ENCODE measurements around the gene KDM5A. TPM values are rescaled to one million over a fixed set of nuclear protein-coding genes. Genes with fewer than 3 reads are reported as not detected.

Gene KDM5A
- 6.2 and 8.9 TPM in 2 replicates for polyA plus RNA-seq (2012; rRNA removed)
- 7.5 and 7.8 TPM in 2 replicates for polyA plus RNA-seq (2012; cell fraction: cytosol; rRNA removed)
- polyA plus RNA-seq (2012; cell fraction: nucleus; rRNA removed) = 16.8 and 17.0 TPM in 2 replicates

DNA sequence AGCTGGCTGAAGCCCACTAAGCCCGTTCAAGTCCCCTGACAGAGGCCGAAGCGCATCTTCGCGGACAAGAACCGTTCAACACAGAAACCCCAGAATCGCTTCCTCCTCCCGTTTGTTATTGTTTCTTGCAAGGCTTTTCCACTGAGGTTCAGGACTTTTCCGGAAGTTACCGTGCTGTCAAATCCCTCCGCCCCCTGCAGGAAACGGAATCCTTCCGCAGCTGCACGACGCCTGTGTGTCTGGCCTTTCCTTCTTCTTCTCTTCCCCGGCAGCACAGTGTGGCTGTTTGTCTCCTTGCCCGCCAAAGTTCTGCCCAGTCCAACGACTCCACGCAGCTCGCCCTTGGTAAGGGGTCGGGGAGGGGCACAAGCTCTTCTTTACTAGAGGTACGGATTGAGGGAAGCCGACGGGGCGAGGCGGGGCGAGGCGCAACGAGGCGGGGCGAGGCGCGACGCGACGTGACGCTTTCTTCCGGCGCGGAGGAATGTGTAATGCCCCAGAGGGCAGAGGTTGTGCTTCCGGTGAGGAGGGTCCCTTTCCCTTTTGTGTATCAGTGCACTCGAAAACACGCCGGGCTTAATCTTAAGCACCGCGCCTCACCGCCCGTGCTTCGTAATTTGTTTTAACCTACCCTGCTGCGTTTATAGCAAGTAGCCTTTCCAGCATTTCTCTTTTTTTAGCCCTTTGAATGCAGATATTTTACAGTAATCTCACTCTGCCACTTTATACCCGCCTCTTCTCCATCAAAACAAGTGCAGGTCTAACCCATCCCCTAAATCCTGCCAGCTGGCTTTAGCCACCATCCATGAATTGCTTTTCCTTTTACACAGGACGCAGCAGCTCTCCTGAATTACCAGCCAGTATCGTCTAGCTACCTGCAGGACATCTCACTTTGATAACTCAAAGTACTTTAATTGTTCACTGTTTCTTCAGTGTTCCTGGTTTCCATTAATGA lies at the start of gene KDM5A:
Gene KDM5A, minus strand, starts transcription at position 179 of the 955 bp plus-strand sequence. CDS start 229 bp downstream, outside the sequence.
- Histone ChIP-seq H3F3A (replicated peaks; ENCODE audit: insufficient read depth) (peaks cover 23% of the 10 kb centered on the region), H4K20me1 (ENCODE audit: insufficient read depth) (peaks cover 29% of the 10 kb centered on the region), H3K27me3 (ENCODE audit: insufficient read depth) (no peaks in the 10 kb centered on the region), H3K27ac (ENCODE audit: low read depth in 2 of 2, low read length in 1 of 2) (peak within 1 kb of the TSS; percentile 97 to 99), H3K36me3 (replicated peaks in 1 of 2; ENCODE audit: control insufficient read depth in 1 of 2, insufficient read depth in 2 of 2, low read length in 1 of 2) (peaks cover 10 to 21% of the 10 kb centered on the region in 2 experiments), H3K4me1 (ENCODE audit: control insufficient read depth in 1 of 2, insufficient read depth in 2 of 2, low read depth in 1 of 2, low read length in 1 of 2) (peaks cover 0 to 3% of the 10 kb centered on the region in 2 experiments; a peak in 3 of 4 replicates), H3K79me2 (ENCODE audit: insufficient read depth) (peaks cover 47% of the 10 kb centered on the region), H3K4me3 (ENCODE audit: low read depth in 2 of 2, low read length in 1 of 2) (peak within 1 kb of the TSS; percentile 85 to 87), H3K9me2 (no peaks in the 10 kb centered on the region), H3K9me3 (no peaks in the 10 kb centered on the region), H3K9ac (peak within 1 kb of the TSS; percentile 96), H3K4me2 (peak within 1 kb of the TSS; percentile 79), H2AFZ (ENCODE audit: low read depth) (peak within 1 kb of the TSS; percentile 90)
- ChIA-PET CTCF (interaction anchor here (0.6 to 3.1 kb wide), 6 partner anchors 12 to 158 kb away, joined by 3 to 16 read pairs (median 6); partner anchors contain the start of gene CCDC77), POLR2A (interaction anchor here (0.7 to 2.4 kb wide), 5 partner anchors 9 to 216 kb away, joined by 3 to 16 read pairs (median 3); partner anchors contain the start of gene CCDC77)
- WGBS (ENCODE audit: low lambda C conversion rate) = 1% methylated on average over 33 of the region's 53 CpGs
- DNase-seq = peak; percentile 91
- TF ChIP-seq CHD2 (IDR thresholded peaks at IDR 0.05; ENCODE audit: low read length, partially characterized antibody) (peak; percentile 96), EP300 (IDR thresholded peaks at IDR 0.05; ENCODE audit: borderline replicate concordance in 1 of 2, low read depth in 1 of 2, low read length in 1 of 2) (peak in 1 of 2 experiments; percentile 42; a peak in 1 of 4 replicates), NRF1 (IDR thresholded peaks at IDR 0.05; ENCODE audit: low read depth, low read length) (no peak), FOSL2 (IDR thresholded peaks at IDR 0.05; ENCODE audit: borderline replicate concordance, low read depth) (no peak), IRF3 (IDR thresholded peaks at IDR 0.05; ENCODE audit: low read depth, low read length) (no peak), SMC3 (IDR thresholded peaks at IDR 0.05; ENCODE audit: low read depth, low read length) (no peak), GABPA (IDR thresholded peaks at IDR 0.05; ENCODE audit: low read depth) (peak; percentile 92), YY1 (IDR thresholded peaks at IDR 0.05; ENCODE audit: low read depth) (peak; percentile 80), EZH2phosphoT487 (IDR thresholded peaks at IDR 0.05; ENCODE audit: borderline replicate concordance, low read depth) (no peak), NFIC (IDR thresholded peaks at IDR 0.05; ENCODE audit: borderline replicate concordance) (no peak), RCOR1 (IDR thresholded peaks at IDR 0.05; ENCODE audit: low read length) (no peak), FOXJ3 (CRISPR knock-in tag; IDR thresholded peaks at IDR 0.05) (no peak), RAD21 (IDR thresholded peaks at IDR 0.05; ENCODE audit: low read length) (no peak), POLR2AphosphoS5 (IDR thresholded peaks at IDR 0.05; ENCODE audit: low read depth, low read length) (peak; percentile 62), MEF2A (IDR thresholded peaks at IDR 0.05; ENCODE audit: borderline replicate concordance, low read depth) (no peak), FOXM1 (IDR thresholded peaks at IDR 0.05; ENCODE audit: low read depth) (no peak), ELF1 (IDR thresholded peaks at IDR 0.05) (peak; percentile 79), TEAD4 (IDR thresholded peaks at IDR 0.05; ENCODE audit: borderline replicate concordance, insufficient read depth) (no peak), RFX5 (IDR thresholded peaks at IDR 0.05; ENCODE audit: low read length) (0 out of 2 replicates have a peak, but pooled peaks have one; percentile 11), RXRA (IDR thresholded peaks at IDR 0.05; ENCODE audit: borderline replicate concordance, low read depth) (no peak)
- TF ChIP-seq, protein P1, sequence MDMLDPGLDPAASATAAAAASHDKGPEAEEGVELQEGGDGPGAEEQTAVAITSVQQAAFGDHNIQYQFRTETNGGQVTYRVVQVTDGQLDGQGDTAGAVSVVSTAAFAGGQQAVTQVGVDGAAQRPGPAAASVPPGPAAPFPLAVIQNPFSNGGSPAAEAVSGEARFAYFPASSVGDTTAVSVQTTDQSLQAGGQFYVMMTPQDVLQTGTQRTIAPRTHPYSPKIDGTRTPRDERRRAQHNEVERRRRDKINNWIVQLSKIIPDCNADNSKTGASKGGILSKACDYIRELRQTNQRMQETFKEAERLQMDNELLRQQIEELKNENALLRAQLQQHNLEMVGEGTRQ (IDR thresholded peaks at IDR 0.05; ENCODE audit: borderline replicate concordance, low read depth, low read length) = no peak
- TF ChIP-seq, protein P2, sequence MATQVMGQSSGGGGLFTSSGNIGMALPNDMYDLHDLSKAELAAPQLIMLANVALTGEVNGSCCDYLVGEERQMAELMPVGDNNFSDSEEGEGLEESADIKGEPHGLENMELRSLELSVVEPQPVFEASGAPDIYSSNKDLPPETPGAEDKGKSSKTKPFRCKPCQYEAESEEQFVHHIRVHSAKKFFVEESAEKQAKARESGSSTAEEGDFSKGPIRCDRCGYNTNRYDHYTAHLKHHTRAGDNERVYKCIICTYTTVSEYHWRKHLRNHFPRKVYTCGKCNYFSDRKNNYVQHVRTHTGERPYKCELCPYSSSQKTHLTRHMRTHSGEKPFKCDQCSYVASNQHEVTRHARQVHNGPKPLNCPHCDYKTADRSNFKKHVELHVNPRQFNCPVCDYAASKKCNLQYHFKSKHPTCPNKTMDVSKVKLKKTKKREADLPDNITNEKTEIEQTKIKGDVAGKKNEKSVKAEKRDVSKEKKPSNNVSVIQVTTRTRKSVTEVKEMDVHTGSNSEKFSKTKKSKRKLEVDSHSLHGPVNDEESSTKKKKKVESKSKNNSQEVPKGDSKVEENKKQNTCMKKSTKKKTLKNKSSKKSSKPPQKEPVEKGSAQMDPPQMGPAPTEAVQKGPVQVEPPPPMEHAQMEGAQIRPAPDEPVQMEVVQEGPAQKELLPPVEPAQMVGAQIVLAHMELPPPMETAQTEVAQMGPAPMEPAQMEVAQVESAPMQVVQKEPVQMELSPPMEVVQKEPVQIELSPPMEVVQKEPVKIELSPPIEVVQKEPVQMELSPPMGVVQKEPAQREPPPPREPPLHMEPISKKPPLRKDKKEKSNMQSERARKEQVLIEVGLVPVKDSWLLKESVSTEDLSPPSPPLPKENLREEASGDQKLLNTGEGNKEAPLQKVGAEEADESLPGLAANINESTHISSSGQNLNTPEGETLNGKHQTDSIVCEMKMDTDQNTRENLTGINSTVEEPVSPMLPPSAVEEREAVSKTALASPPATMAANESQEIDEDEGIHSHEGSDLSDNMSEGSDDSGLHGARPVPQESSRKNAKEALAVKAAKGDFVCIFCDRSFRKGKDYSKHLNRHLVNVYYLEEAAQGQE (IDR thresholded peaks at IDR 0.05; ENCODE audit: low read depth, low read length) = no peak
- TF ChIP-seq, protein P3, sequence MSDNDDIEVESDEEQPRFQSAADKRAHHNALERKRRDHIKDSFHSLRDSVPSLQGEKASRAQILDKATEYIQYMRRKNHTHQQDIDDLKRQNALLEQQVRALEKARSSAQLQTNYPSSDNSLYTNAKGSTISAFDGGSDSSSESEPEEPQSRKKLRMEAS (IDR thresholded peaks at IDR 0.05; ENCODE audit: low read depth) = peak; percentile 91
- TF ChIP-seq, protein P4, sequence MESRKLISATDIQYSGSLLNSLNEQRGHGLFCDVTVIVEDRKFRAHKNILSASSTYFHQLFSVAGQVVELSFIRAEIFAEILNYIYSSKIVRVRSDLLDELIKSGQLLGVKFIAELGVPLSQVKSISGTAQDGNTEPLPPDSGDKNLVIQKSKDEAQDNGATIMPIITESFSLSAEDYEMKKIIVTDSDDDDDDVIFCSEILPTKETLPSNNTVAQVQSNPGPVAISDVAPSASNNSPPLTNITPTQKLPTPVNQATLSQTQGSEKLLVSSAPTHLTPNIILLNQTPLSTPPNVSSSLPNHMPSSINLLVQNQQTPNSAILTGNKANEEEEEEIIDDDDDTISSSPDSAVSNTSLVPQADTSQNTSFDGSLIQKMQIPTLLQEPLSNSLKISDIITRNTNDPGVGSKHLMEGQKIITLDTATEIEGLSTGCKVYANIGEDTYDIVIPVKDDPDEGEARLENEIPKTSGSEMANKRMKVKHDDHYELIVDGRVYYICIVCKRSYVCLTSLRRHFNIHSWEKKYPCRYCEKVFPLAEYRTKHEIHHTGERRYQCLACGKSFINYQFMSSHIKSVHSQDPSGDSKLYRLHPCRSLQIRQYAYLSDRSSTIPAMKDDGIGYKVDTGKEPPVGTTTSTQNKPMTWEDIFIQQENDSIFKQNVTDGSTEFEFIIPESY (IDR thresholded peaks at IDR 0.05; ENCODE audit: borderline replicate concordance, low read depth) = no peak
